Lung (tissue), 12 donors: ENCODE measurements around the gene FNDC7. TPM values are rescaled to one million over a fixed set of nuclear protein-coding genes. Genes with fewer than 3 reads are reported as not detected.
"Not testable (repeated sequence)": the region's sequence is repeated elsewhere in the genome, so short reads cannot be mapped to it uniquely, and the experiment has no call there.

Source experiments
- ATAC-seq: fragments of 200-7000 bp; cut with Tn5 transposase; one replicate; pipeline ENCODE4 v1.9.1; 2020; ENCODE audit warnings: moderate number of reproducible peaks; ENCODE audit not compliant: insufficient read depth, low FRiP score
- DNase-seq, 3 donors: peaks; one replicate each; pipeline ENCODE4 v3.0.0-alpha.2; 2013 to 2017
- H3K27ac ChIP-seq, 2 donors: one replicate each; pipeline ENCODE4 v1.5.1; 2013; ENCODE audit warnings: mild to moderate bottlenecking in 2 of 2, moderate library complexity in 2 of 2, control low read depth in 1 of 2, inconsistent platforms in 1 of 2, low read depth in 1 of 2, low read length in 1 of 2
- H3K27me3 ChIP-seq, 3 donors: one replicate each; pipeline ENCODE4 v1.5.1; 2013; ENCODE audit warnings: low read length in 2 of 3; ENCODE audit not compliant: control insufficient read depth in 3 of 3, insufficient read depth in 3 of 3
- H3K36me3 ChIP-seq, 4 donors: one replicate each; pipeline ENCODE4 v1.5.1; 2013; ENCODE audit warnings: low read length in 4 of 4, mild to moderate bottlenecking in 1 of 4, moderate library complexity in 1 of 4; ENCODE audit not compliant: control insufficient read depth in 4 of 4, insufficient read depth in 4 of 4
- H3K4me1 ChIP-seq, 5 donors: one replicate each; pipeline ENCODE4 v1.5.1; 2013; ENCODE audit warnings: low read length in 5 of 5, mild to moderate bottlenecking in 2 of 5, moderate library complexity in 1 of 5; ENCODE audit not compliant: control insufficient read depth in 5 of 5, insufficient read depth in 5 of 5
- H3K4me3 ChIP-seq: one replicate; pipeline ENCODE4 v1.5.1; 2013; ENCODE audit warnings: mild to moderate bottlenecking, control low read depth, moderate library complexity
- H3K9ac ChIP-seq, 2 donors: one replicate each; pipeline ENCODE4 v1.5.1; 2013; ENCODE audit warnings: low read length in 2 of 2, control low read depth in 1 of 2; ENCODE audit not compliant: insufficient read depth in 1 of 2
- H3K9me3 ChIP-seq, 4 donors: one replicate each; pipeline ENCODE4 v1.5.1; 2013; ENCODE audit warnings: low read length in 3 of 4, mild to moderate bottlenecking in 1 of 4, moderate library complexity in 1 of 4; ENCODE audit not compliant: control insufficient read depth in 4 of 4, insufficient read depth in 3 of 4
- CTCF ChIP-seq: IDR thresholded peaks from 2 replicates; pipeline ENCODE4 v1.5.1; 2012; ENCODE audit warnings: mild to moderate bottlenecking; ENCODE audit errors: control extremely low read depth, extremely low read depth
- WGBS, 2 donors: extraction: QIAGEN DNeasy Blood & Tissue Kit; methylation state at CpG; one replicate each; pipeline ENCODE4 v1.1.7; 2013; 5-methylcytosine and 5-hydroxymethylcytosine counted together
- polyA plus RNA-seq, 2 donors: library from polyadenylated mRNA; stranded (reverse); fragments of 200-250 nt; gene quantifications; one replicate each; pipeline ENCODE4 v1.2.1, GENCODE V29; 2013
- total RNA-seq, 2 donors: library from RNA; depleted of rRNA in 1 of 2; stranded (reverse); fragments of >200 nt in 1 of 2; gene quantifications; one replicate each; pipeline ENCODE4 v1.2.1, GENCODE V29; 2014 to 2021
- donor health status: control.
- donor health status: control.
- donor health status: Bipolar disorder and iron deficiency.
- donor health status: healthy.
- donor health status: DM: yes; HTN: yes; CAD: no.

The FNDC7 gene
- total and polyA plus RNA-seq, 4 donors = 0.01 to 0.06 (median 0.06) TPM; not detected in 1

- Histone ChIP-seq H3K27ac (no peak overlapping the region), H3K27me3 (no peaks in the 10 kb centered on the region), H3K9ac (no peak overlapping the region), H3K9me3 (no peaks in the 10 kb centered on the region), H3K4me1 (peaks cover 0 to 10% (median 0%) of the 10 kb centered on the region in 5 donors), H3K4me3 (no peak overlapping the region), H3K36me3 (peaks cover 0 to 1% (median 0%) of the 10 kb centered on the region in 4 donors)
- 82 to 95% methylated on average over 2 of the region's 2 CpGs for WGBS, 2 donors
- TF ChIP-seq CTCF = no peak
- ATAC-seq (no peak), DNase-seq (no peak)
Measured at GRCh38 chr1:108665067-108665466, 47.6 kb upstream of the FNDC7 start.

- Histone ChIP-seq H3K9me3 (no peaks in the 10 kb centered on the region), H3K27me3 (no peaks in the 10 kb centered on the region), H3K27ac (no peak overlapping the region), H3K36me3 (peaks cover 0 to 1% (median 0%) of the 10 kb centered on the region in 4 donors), H3K4me3 (no peak overlapping the region), H3K4me1 (peaks cover 0 to 10% (median 0%) of the 10 kb centered on the region in 5 donors), H3K9ac (no peak overlapping the region)
- 78 to 81% methylated on average over 1 of the region's 1 CpG for WGBS, 2 donors
- DNase-seq (no peak), ATAC-seq (no peak)
- TF ChIP-seq CTCF = no peak
Measured at GRCh38 chr1:108665771-108666170, 46.9 kb upstream of the FNDC7 start.

GRCh38 chr1:108667422-108667821 lies 45.3 kb upstream of the FNDC7 start:
- DNase-seq, H3K27me3 ChIP-seq, H3K9ac ChIP-seq, H3K9me3 ChIP-seq, H3K27ac ChIP-seq, H3K36me3 ChIP-seq, ATAC-seq, H3K4me3 ChIP-seq, H3K4me1 ChIP-seq: not testable (repeated sequence)
- 97 to 99% methylated on average over 27 to 28 of the region's 28 CpGs for WGBS, 2 donors

- no peaks in the 10 kb centered on the region for H3K4me1 ChIP-seq
- no peaks in the 10 kb centered on the region for H3K27me3 ChIP-seq
- no peak overlapping the region for H3K4me3 ChIP-seq
- no peak for DNase-seq
- no peak overlapping the region for H3K27ac ChIP-seq
- peaks cover 0 to 1% (median 0%) of the 10 kb centered on the region in 4 donors for H3K36me3 ChIP-seq
- no peak overlapping the region for H3K9ac ChIP-seq
- H3K9me3 ChIP-seq = no peaks in the 10 kb centered on the region
- no peak for TF ChIP-seq CTCF
- ATAC-seq = no peak
Measured at GRCh38 chr1:108668777-108669176, 43.9 kb upstream of the FNDC7 start.
